ENCODE measurements around the gene KRTAP10-8.

- TF ChIP-seq CTCF (IDR thresholded peaks at IDR 0.05) (no peak), POLR2A (IDR thresholded peaks at IDR 0.05) (no peak), POLR2AphosphoS5 (IDR thresholded peaks at IDR 0.05) (no peak)
Observed at GRCh38 chr21:44658913-44659595, 47.2 kb downstream of the KRTAP10-8 start.

Measured in prostate gland (tissue), 2 donors.